ENCODE results near the gene CES2. TPM values are rescaled to one million over a fixed set of nuclear protein-coding genes. Genes with fewer than 3 reads are reported as not detected.

The CES2 gene
- polyA plus RNA-seq, 1 of the 3 experiments (the other 2 are of a cell fraction), result 33.1 TPM

DNA sequence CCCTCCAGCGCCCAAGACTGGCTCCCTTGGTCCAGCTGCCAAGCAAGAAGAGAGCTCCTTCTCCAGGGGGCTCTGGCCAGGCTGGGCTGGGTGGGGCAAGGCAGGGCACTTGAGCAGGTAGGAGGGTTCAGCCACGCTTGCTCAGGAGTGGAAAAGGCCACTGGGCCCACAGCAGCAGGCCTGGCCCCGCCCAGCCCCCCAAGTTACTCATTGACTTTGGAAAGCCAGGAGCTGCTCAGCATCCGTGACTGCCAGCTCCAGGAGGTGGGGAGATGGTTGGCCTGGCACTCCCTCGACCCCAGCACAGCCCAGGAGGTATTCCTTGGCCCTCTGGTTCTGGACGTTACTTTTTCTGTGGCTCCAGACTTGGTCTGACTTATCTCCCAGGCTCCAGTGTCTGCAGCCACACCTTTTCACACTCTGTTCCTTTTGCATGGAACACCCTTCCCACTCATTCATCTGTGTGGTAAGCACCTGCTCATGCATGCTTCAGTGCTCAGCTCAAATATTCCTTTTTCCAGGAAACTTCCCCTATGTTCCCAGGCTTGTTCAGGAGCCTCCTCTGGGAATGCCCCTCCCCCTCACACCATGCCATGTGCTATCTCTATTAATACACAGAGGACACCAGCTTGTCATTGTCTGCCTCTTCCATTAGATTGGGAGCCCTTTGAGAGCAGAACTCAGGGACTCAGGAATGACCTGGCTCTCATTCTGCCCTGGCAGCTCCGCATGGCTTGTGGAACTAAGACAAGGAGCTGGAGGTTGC lies 16.3 kb upstream of the CES2 start, which contains the start of gene CDH16:
TSS of gene CDH16 (minus strand) at position 83 of the 766 bp plus-strand sequence. CDS start 820 bp downstream, outside the sequence.
- H3K9ac ChIP-seq, result no peak within 1 kb of the TSS
- no peaks in the 10 kb centered on the region for H3K9me3 ChIP-seq
- no peaks in the 10 kb centered on the region for H3K9me2 ChIP-seq
- no peaks in the 10 kb centered on the region for H3K79me2 ChIP-seq (ENCODE audit: insufficient read depth)
- CTCF ChIA-PET, result interaction anchor here (0.7 to 13.6 kb wide), 6 partner anchors 9 to 99 kb away, joined by 3 to 174 read pairs (median 8); no protein-coding TSS in a partner anchor
- H2AFZ ChIP-seq (ENCODE audit: low read depth), result no peak within 1 kb of the TSS
- no peak for DNase-seq
- no peak within 1 kb of the TSS for H3K4me2 ChIP-seq
- H3K27ac ChIP-seq (ENCODE audit: low read depth in 2 of 2, low read length in 1 of 2), result no peak within 1 kb of the TSS
- H3K4me3 ChIP-seq (ENCODE audit: low read depth in 2 of 2, low read length in 1 of 2), result no peak within 1 kb of the TSS
- 100% methylated on average over 2 of the region's 7 CpGs for WGBS (ENCODE audit: low lambda C conversion rate)
- H3K36me3 ChIP-seq (replicated peaks in 1 of 2; ENCODE audit: control insufficient read depth in 1 of 2, insufficient read depth in 2 of 2, low read length in 1 of 2), result no peaks in the 10 kb centered on the region
- no peaks in the 10 kb centered on the region for H3F3A ChIP-seq (replicated peaks; ENCODE audit: insufficient read depth)
- H3K4me1 ChIP-seq (ENCODE audit: control insufficient read depth in 1 of 2, insufficient read depth in 2 of 2, low read depth in 1 of 2, low read length in 1 of 2), result no peaks in the 10 kb centered on the region; a peak in 1 of 4 replicates
- TF ChIP-seq SIN3A (IDR thresholded peaks at IDR 0.05; ENCODE audit: borderline replicate concordance, low read depth, low read length), result no peak
- TF ChIP-seq POLR2AphosphoS5 (IDR thresholded peaks at IDR 0.05; ENCODE audit: low read depth, low read length), result no peak
- TF ChIP-seq MEF2A (IDR thresholded peaks at IDR 0.05; ENCODE audit: borderline replicate concordance, low read depth), result no peak
- no peak for TF ChIP-seq GATA2 (CRISPR knock-in tag; IDR thresholded peaks at IDR 0.05)
- TF ChIP-seq, protein P1, sequence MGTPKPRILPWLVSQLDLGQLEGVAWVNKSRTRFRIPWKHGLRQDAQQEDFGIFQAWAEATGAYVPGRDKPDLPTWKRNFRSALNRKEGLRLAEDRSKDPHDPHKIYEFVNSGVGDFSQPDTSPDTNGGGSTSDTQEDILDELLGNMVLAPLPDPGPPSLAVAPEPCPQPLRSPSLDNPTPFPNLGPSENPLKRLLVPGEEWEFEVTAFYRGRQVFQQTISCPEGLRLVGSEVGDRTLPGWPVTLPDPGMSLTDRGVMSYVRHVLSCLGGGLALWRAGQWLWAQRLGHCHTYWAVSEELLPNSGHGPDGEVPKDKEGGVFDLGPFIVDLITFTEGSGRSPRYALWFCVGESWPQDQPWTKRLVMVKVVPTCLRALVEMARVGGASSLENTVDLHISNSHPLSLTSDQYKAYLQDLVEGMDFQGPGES (IDR thresholded peaks at IDR 0.05; ENCODE audit: low read depth, low read length), result no peak
- TF ChIP-seq TCF12 (IDR thresholded peaks at IDR 0.05), result no peak
- TF ChIP-seq, protein P2, sequence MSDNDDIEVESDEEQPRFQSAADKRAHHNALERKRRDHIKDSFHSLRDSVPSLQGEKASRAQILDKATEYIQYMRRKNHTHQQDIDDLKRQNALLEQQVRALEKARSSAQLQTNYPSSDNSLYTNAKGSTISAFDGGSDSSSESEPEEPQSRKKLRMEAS (IDR thresholded peaks at IDR 0.05; ENCODE audit: low read depth), result no peak
- no peak for TF ChIP-seq RXRA (IDR thresholded peaks at IDR 0.05; ENCODE audit: borderline replicate concordance, low read depth)
- H4K20me1 ChIP-seq (ENCODE audit: insufficient read depth), result no peaks in the 10 kb centered on the region
- no peaks in the 10 kb centered on the region for H3K27me3 ChIP-seq (ENCODE audit: insufficient read depth)
- POLR2A ChIA-PET, result no interaction called here

DNA sequence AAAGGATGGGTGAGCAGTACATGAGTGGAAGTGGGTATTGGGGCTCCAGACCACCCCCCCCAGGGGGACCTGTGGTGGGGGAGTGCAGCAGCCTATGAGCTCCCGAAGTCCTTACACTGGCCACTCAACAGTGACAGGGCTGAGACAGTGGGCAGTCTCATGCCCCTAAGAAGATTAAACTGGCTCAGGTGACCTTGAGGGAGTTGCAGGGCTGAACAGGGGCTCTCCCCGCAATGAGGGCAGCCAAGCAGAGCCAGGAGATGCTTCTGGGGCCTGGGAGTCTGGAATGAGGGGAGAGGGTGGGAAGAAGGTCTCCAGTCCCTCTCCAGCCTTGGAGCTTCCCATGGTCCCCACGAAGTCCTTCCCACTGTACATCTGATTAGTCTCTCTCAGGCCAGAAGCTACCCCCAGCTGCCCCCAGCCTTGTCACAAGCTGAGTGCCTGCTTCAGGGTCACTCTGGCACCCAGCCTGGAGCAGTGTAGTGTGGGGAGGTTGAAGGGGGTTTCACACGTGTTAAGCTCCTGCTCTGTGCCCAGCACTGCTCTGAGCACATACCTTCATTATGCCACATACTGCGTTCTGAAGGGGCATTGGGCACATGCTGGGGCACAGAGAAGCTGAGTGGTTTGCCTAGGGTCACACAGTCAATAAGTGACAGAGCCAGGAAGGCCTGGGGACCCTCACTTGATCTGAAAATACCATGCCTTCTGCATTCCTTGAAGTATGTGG lies 15.6 kb upstream of the CES2 start:
- Histone ChIP-seq H3K9ac (no peak overlapping the region), H3K4me1 (ENCODE audit: control insufficient read depth in 1 of 2, insufficient read depth in 2 of 2, low read depth in 1 of 2, low read length in 1 of 2) (no peaks in the 10 kb centered on the region; a peak in 1 of 4 replicates), H3K36me3 (replicated peaks in 1 of 2; ENCODE audit: control insufficient read depth in 1 of 2, insufficient read depth in 2 of 2, low read length in 1 of 2) (no peaks in the 10 kb centered on the region), H3K27ac (ENCODE audit: low read depth in 2 of 2, low read length in 1 of 2) (no peak overlapping the region), H3K4me2 (no peak overlapping the region), H4K20me1 (ENCODE audit: insufficient read depth) (no peaks in the 10 kb centered on the region), H3F3A (replicated peaks; ENCODE audit: insufficient read depth) (no peaks in the 10 kb centered on the region), H3K27me3 (ENCODE audit: insufficient read depth) (no peaks in the 10 kb centered on the region), H3K9me2 (no peaks in the 10 kb centered on the region), H3K79me2 (ENCODE audit: insufficient read depth) (no peaks in the 10 kb centered on the region), H2AFZ (ENCODE audit: low read depth) (no peak overlapping the region), H3K9me3 (no peaks in the 10 kb centered on the region), H3K4me3 (ENCODE audit: low read depth in 2 of 2, low read length in 1 of 2) (no peak overlapping the region)
- ChIA-PET CTCF (interaction anchor here (0.8 to 13.6 kb wide), 3 partner anchors 8 to 24 kb away, joined by 5 to 174 read pairs (median 13); no protein-coding TSS in a partner anchor), POLR2A (no interaction called here)
- 45% methylated on average over 4 of the region's 5 CpGs for WGBS (ENCODE audit: low lambda C conversion rate)
- DNase-seq, result no peak
- TF ChIP-seq JUND (IDR thresholded peaks at IDR 0.05) (no peak), FOXM1 (IDR thresholded peaks at IDR 0.05; ENCODE audit: low read depth) (no peak), MEF2A (IDR thresholded peaks at IDR 0.05; ENCODE audit: borderline replicate concordance, low read depth) (no peak), SMC3 (IDR thresholded peaks at IDR 0.05; ENCODE audit: low read depth, low read length) (no peak), FOSL2 (IDR thresholded peaks at IDR 0.05; ENCODE audit: borderline replicate concordance, low read depth) (no peak), EP300 (IDR thresholded peaks at IDR 0.05; ENCODE audit: borderline replicate concordance in 1 of 2, low read depth in 1 of 2, low read length in 1 of 2) (no peak), POLR2AphosphoS5 (IDR thresholded peaks at IDR 0.05; ENCODE audit: low read depth, low read length) (no peak), TEAD4 (IDR thresholded peaks at IDR 0.05; ENCODE audit: borderline replicate concordance, insufficient read depth) (no peak), MXI1 (IDR thresholded peaks at IDR 0.05; ENCODE audit: low read depth, low read length) (no peak), NFIC (IDR thresholded peaks at IDR 0.05; ENCODE audit: borderline replicate concordance) (no peak), GABPA (IDR thresholded peaks at IDR 0.05; ENCODE audit: low read depth) (no peak), ELF1 (IDR thresholded peaks at IDR 0.05) (no peak), RXRA (IDR thresholded peaks at IDR 0.05; ENCODE audit: borderline replicate concordance, low read depth) (no peak)
- TF ChIP-seq, protein P3, sequence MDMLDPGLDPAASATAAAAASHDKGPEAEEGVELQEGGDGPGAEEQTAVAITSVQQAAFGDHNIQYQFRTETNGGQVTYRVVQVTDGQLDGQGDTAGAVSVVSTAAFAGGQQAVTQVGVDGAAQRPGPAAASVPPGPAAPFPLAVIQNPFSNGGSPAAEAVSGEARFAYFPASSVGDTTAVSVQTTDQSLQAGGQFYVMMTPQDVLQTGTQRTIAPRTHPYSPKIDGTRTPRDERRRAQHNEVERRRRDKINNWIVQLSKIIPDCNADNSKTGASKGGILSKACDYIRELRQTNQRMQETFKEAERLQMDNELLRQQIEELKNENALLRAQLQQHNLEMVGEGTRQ (IDR thresholded peaks at IDR 0.05; ENCODE audit: borderline replicate concordance, low read depth, low read length), result no peak
- TF ChIP-seq, protein P4, sequence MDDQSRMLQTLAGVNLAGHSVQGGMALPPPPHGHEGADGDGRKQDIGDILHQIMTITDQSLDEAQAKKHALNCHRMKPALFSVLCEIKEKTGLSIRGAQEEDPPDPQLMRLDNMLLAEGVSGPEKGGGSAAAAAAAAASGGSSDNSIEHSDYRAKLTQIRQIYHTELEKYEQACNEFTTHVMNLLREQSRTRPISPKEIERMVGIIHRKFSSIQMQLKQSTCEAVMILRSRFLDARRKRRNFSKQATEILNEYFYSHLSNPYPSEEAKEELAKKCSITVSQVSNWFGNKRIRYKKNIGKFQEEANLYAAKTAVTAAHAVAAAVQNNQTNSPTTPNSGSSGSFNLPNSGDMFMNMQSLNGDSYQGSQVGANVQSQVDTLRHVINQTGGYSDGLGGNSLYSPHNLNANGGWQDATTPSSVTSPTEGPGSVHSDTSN (IDR thresholded peaks at IDR 0.05), result no peak
- TF ChIP-seq, protein P5, sequence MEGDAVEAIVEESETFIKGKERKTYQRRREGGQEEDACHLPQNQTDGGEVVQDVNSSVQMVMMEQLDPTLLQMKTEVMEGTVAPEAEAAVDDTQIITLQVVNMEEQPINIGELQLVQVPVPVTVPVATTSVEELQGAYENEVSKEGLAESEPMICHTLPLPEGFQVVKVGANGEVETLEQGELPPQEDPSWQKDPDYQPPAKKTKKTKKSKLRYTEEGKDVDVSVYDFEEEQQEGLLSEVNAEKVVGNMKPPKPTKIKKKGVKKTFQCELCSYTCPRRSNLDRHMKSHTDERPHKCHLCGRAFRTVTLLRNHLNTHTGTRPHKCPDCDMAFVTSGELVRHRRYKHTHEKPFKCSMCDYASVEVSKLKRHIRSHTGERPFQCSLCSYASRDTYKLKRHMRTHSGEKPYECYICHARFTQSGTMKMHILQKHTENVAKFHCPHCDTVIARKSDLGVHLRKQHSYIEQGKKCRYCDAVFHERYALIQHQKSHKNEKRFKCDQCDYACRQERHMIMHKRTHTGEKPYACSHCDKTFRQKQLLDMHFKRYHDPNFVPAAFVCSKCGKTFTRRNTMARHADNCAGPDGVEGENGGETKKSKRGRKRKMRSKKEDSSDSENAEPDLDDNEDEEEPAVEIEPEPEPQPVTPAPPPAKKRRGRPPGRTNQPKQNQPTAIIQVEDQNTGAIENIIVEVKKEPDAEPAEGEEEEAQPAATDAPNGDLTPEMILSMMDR (IDR thresholded peaks at IDR 0.05), result no peak

Data from SK-N-SH (cell line).